MCF 10A (cell line): ENCODE results near the gene TNFRSF19. TPM values are rescaled to one million over a fixed set of nuclear protein-coding genes. Genes with fewer than 3 reads are reported as not detected.

Experiments
- BruUV-seq: library from RNA; stranded (reverse); fragments of 400-500 nt; replicated peaks from 2 replicates; lab custom pipeline; 2021; lab: Mats Ljungman, UMichigan
- CTCF ChIA-PET: fragments of 300-600 bp; sonication (Branson Sonifier 250); formaldehyde crosslinking; extraction: SDS; loops from one replicate; lab custom pipeline; 2021; ENCODE audit warnings: antibody characterized with exemption, inconsistent platforms; lab: Yijun Ruan, JAX
- POLR2A ChIA-PET: fragments of 300-600, 350-650 bp; sonication (Branson Sonifier 250); formaldehyde crosslinking; extraction: SDS; loops from one replicate; lab custom pipeline; 2020; ENCODE audit warnings: antibody characterized with exemption, inconsistent platforms; lab: Yijun Ruan, JAX
- DNase-seq: peaks from one replicate; pipeline ENCODE4 v3.0.0-alpha.2; 2018; ENCODE audit not compliant: unreplicated experiment
- H3K27ac Mint-ChIP-seq: one replicate; pipeline ENCODE4 v1.8.0; 2022; ENCODE audit warnings: mild to moderate bottlenecking, low read depth, mixed read lengths; ENCODE audit not compliant: unreplicated experiment
- H3K27me3 Mint-ChIP-seq: one replicate; pipeline ENCODE4 v1.8.0; 2022; ENCODE audit warnings: mixed read lengths; ENCODE audit not compliant: insufficient read depth, unreplicated experiment
- H3K36me3 Mint-ChIP-seq: one replicate; pipeline ENCODE4 v1.8.0; 2022; ENCODE audit warnings: mild to moderate bottlenecking, moderate library complexity, mixed read lengths; ENCODE audit not compliant: insufficient read depth, unreplicated experiment
- H3K4me1 Mint-ChIP-seq: one replicate; pipeline ENCODE4 v1.8.0; 2022; ENCODE audit warnings: mixed read lengths; ENCODE audit not compliant: insufficient read depth, unreplicated experiment
- H3K4me3 Mint-ChIP-seq: one replicate; pipeline ENCODE4 v1.8.0; 2022; ENCODE audit warnings: mild to moderate bottlenecking, moderate library complexity, mixed read lengths; ENCODE audit not compliant: unreplicated experiment
- H3K9me3 Mint-ChIP-seq: one replicate; pipeline ENCODE4 v1.8.0; 2022; ENCODE audit warnings: mixed read lengths; ENCODE audit not compliant: unreplicated experiment
- intact Hi-C: fragments of 100-400 bp; cut with micrococcal nuclease; formaldehyde crosslinking; loops from 2 replicates; pipeline ENCODE4 v1.14.1; 2022
- total RNA-seq: library from RNA; stranded (reverse); gene quantifications from 2 replicates; pipeline ENCODE4 v1.2.3, GENCODE V29; 2022
- TF ChIP-seq, protein P1 (sequence below): fragments of 200-600 bp; IDR thresholded peaks from one replicate; pipeline ENCODE4 v1.8.0; 2022; ENCODE audit warnings: antibody characterized with exemption, mild to moderate bottlenecking; ENCODE audit not compliant: unreplicated experiment

Gene TNFRSF19
- total RNA-seq, 1 experiment from 2014 or later: not detected

DNA sequence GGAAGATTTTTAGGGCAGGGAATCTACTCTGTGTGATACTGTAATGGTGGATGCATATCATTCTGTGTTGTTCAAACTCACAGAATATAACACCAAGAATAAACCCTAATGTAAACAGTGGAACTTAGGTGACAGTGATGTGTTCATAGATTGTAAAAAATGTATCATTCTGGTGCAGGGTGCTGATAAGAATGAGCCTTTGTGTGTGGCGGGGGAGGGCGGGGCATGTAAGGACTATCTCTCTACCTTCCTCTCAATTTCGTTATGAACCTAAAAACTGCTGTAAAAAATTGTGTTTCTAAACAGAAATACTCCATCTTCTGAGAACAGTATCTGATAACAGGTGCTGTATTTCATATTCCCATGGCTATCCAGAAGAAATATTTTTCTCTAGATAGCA is 35.6 kb downstream of the TNFRSF19 start:
- no TSS peak for BruUV-seq
- CTCF ChIA-PET: no interaction called here
- intact Hi-C loops: no loop called here
- no peak for DNase-seq
- TF ChIP-seq, protein P1, sequence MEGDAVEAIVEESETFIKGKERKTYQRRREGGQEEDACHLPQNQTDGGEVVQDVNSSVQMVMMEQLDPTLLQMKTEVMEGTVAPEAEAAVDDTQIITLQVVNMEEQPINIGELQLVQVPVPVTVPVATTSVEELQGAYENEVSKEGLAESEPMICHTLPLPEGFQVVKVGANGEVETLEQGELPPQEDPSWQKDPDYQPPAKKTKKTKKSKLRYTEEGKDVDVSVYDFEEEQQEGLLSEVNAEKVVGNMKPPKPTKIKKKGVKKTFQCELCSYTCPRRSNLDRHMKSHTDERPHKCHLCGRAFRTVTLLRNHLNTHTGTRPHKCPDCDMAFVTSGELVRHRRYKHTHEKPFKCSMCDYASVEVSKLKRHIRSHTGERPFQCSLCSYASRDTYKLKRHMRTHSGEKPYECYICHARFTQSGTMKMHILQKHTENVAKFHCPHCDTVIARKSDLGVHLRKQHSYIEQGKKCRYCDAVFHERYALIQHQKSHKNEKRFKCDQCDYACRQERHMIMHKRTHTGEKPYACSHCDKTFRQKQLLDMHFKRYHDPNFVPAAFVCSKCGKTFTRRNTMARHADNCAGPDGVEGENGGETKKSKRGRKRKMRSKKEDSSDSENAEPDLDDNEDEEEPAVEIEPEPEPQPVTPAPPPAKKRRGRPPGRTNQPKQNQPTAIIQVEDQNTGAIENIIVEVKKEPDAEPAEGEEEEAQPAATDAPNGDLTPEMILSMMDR: no peak
- POLR2A ChIA-PET: no interaction called here
- H3K4me3 Mint-ChIP-seq: no peak overlapping the region
- no peaks in the 10 kb centered on the region for H3K9me3 Mint-ChIP-seq
- H3K27ac Mint-ChIP-seq: no peak overlapping the region
- no peaks in the 10 kb centered on the region for H3K4me1 Mint-ChIP-seq
- H3K27me3 Mint-ChIP-seq: peaks cover 56% of the 10 kb centered on the region
- H3K36me3 Mint-ChIP-seq: no peaks in the 10 kb centered on the region

GRCh38 chr13:23608138-23608537 is 37.9 kb downstream of the TNFRSF19 start:
- Mint-ChIP-seq H3K4me1 (no peaks in the 10 kb centered on the region), H3K9me3 (no peaks in the 10 kb centered on the region), H3K4me3 (no peak overlapping the region), H3K36me3 (no peaks in the 10 kb centered on the region), H3K27ac (no peak overlapping the region), H3K27me3 (peaks cover 49% of the 10 kb centered on the region)
- intact Hi-C loops: no loop called here
- ChIA-PET CTCF (no interaction called here), POLR2A (no interaction called here)
- no peak for DNase-seq
- BruUV-seq: no TSS peak
- TF ChIP-seq, protein P1: no peak

- BruUV-seq: no TSS peak
Measured at GRCh38 chr13:23608701-23609413, 38.6 kb downstream of the TNFRSF19 start.

GRCh38 chr13:23609414-23609760 is 39.2 kb downstream of the TNFRSF19 start:
- Mint-ChIP-seq H3K4me1 (no peaks in the 10 kb centered on the region), H3K27ac (no peak overlapping the region), H3K36me3 (no peaks in the 10 kb centered on the region), H3K27me3 (peaks cover 49% of the 10 kb centered on the region), H3K4me3 (no peak overlapping the region), H3K9me3 (no peaks in the 10 kb centered on the region)
- ChIA-PET CTCF (interaction anchor here (0.6 to 0.9 kb wide), 2 partner anchors 34 to 62 kb away, joined by 3 read pairs; no protein-coding TSS in a partner anchor), POLR2A (interaction anchor here (0.8 kb wide), 1 partner anchor 567 kb away, joined by 3 read pairs; no protein-coding TSS in a partner anchor)
- BruUV-seq: no TSS peak
- intact Hi-C loops: no loop called here
- no peak for DNase-seq
- TF ChIP-seq, protein P1: no peak

More at GRCh38 chr13:23608701-23609413, 38.6 kb downstream of the TNFRSF19 start:
- TF ChIP-seq, protein P1: no peak
- no peaks in the 10 kb centered on the region for H3K4me1 Mint-ChIP-seq
- CTCF ChIA-PET: interaction anchor here (0.9 kb wide), 1 partner anchor 62 kb away, joined by 3 read pairs; no protein-coding TSS in a partner anchor
- no peak overlapping the region for H3K27ac Mint-ChIP-seq
- POLR2A ChIA-PET: interaction anchor here (0.5 kb wide), 1 partner anchor 236 kb away, joined by 5 read pairs; no protein-coding TSS in a partner anchor
- no peak overlapping the region for H3K4me3 Mint-ChIP-seq
- no peaks in the 10 kb centered on the region for H3K36me3 Mint-ChIP-seq
- no peaks in the 10 kb centered on the region for H3K9me3 Mint-ChIP-seq
- H3K27me3 Mint-ChIP-seq: peaks cover 49% of the 10 kb centered on the region
- DNase-seq: no peak
- intact Hi-C loops: no loop called here
